Fibroblast of villous mesenchyme (primary cell): ENCODE measurements around the gene PUM2. TPM values are rescaled to one million over a fixed set of nuclear protein-coding genes. Genes with fewer than 3 reads are reported as not detected.
A peak's percentile ranks its signal among the peaks of the same experiment; 100 is the strongest.

ENCODE experiments used
- DNase-seq: peaks from one replicate; pipeline ENCODE4 v3.0.0-alpha.2; 2010; ENCODE audit warnings: low read depth
- H3K4me3 ChIP-seq: 2 replicates; pipeline ENCODE4 v1.5.1; 2011; ENCODE audit warnings: low read depth, mild to moderate bottlenecking, low read length
- CTCF ChIP-seq: IDR thresholded peaks from 2 replicates; pipeline ENCODE4 v1.5.1; 2012; ENCODE audit warnings: low read depth, mild to moderate bottlenecking, low read length; ENCODE audit not compliant: insufficient read depth
- total RNA-seq: library from RNA; depleted of rRNA; stranded (reverse); fragments of >200 nt; gene quantifications from 2 replicates; pipeline ENCODE4 v1.2.3, GENCODE V29; 2012

Gene PUM2
- total RNA-seq, 1 donor = 56.1 TPM

GRCh38 chr2:20299113-20299512 lies 51.5 kb downstream of the PUM2 start:
- no peak for TF ChIP-seq CTCF
- H3K4me3 ChIP-seq = no peak overlapping the region
- no peak for DNase-seq

GRCh38 chr2:20294231-20294630 lies 56.4 kb downstream of the PUM2 start:
- no peak for TF ChIP-seq CTCF
- no peak for DNase-seq

GRCh38 chr2:20292984-20293383 lies 57.7 kb downstream of the PUM2 start:
- no peak for TF ChIP-seq CTCF
- DNase-seq = no peak
- H3K4me3 ChIP-seq = no peak overlapping the region

More at GRCh38 chr2:20294231-20294630, 56.4 kb downstream of the PUM2 start:
- H3K4me3 ChIP-seq = no peak overlapping the region

DNA sequence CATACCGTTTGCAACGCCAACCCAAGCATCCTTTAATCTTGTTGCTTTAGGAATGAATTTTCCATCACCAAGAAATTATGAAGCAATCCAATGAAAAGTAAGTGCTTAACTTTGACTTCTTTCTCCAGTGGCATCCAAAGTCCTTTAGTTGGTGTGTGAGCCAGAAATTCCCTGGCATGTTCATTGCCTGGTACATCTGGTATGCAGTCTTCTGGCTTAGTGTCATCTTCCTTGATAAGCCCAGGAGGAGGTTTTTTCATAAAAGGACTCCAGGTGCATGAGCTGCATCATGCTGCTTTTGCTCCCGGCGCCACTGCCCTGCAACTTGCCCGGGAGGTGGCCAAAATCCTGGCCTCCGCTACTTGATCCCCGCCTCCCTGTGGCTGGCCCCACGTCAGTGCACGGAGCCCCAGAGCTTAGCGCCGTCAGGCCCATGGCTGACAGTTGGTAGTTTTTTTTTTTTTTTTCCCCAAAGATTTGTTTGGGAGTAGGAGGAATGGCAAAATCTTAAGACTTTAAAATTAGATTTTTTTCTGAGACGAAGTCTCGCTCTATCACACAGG lies 58.7 kb downstream of the PUM2 start:
- no peak overlapping the region for H3K4me3 ChIP-seq
- DNase-seq = no peak
- TF ChIP-seq CTCF = no peak

DNA sequence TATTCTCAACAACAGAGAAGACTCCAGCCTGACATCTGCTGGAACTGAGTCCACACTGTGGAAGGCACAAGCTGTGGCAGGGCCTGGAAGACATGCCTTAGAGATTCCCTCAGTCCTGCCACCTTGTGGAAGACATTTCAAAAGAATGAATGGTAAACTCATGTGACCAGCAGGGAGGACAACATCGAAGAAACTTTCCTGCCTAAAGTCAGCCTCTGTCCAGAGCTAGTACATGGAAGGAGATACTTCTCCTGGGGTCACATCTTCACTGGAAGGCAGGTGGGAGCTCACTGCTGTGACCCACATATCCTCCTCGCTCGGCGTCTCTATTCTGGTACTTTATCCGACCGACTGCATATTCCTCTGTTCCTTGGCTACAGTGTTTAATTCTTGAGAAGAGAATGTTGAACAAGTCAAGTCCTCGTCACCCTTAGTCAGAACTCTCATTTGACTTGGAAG lies 59.5 kb downstream of the PUM2 start:
- TF ChIP-seq CTCF = peak; percentile 76
- no peak overlapping the region for H3K4me3 ChIP-seq
- peak; percentile 80 for DNase-seq

GRCh38 chr2:20288642-20289340 lies 61.9 kb downstream of the PUM2 start:
- H3K4me3 ChIP-seq = no peak overlapping the region
- DNase-seq = peak; percentile 49
- no peak for TF ChIP-seq CTCF
